Neutrophil (primary cell): ENCODE data around the gene TPM4.
"Not testable (repeated sequence)": the region's sequence is repeated elsewhere in the genome, so short reads cannot be mapped to it uniquely, and the experiment has no call there.

ENCODE experiments used
- H3K27ac ChIP-seq: fragments of 200-600 bp; sonication (generic); 2 replicates; pipeline ENCODE4 v1.5.1; 2016; ENCODE audit warnings: mild to moderate bottlenecking, moderate library complexity
- H3K27me3 ChIP-seq: fragments of 200-600 bp; sonication (generic); 2 replicates; pipeline ENCODE4 v1.6.0; 2016; ENCODE audit warnings: mild to moderate bottlenecking
- H3K36me3 ChIP-seq: fragments of 200-600 bp; sonication (generic); 2 replicates; pipeline ENCODE4 v1.5.1; 2017
- H3K4me1 ChIP-seq, 2 experiments: fragments of 200-600 bp in 1 of 2; sonication (generic) in 1 of 2; 1 replicate in 1 of 2; 2 replicates in 1 of 2; pipeline versions ENCODE4 v1.5.1 to v1.6.1; 2013 to 2016; ENCODE audit warnings: low read depth in 1 of 2, low read length in 1 of 2, mild to moderate bottlenecking in 1 of 2, moderate library complexity in 1 of 2; ENCODE audit not compliant: control insufficient read depth in 1 of 2, insufficient read depth in 1 of 2
- H3K4me3 ChIP-seq, 2 experiments: fragments of 200-600 bp in 1 of 2; sonication (generic) in 1 of 2; 1 replicate in 1 of 2; 2 replicates in 1 of 2; pipeline ENCODE4 v1.5.1; 2013 to 2016; ENCODE audit warnings: low read depth in 1 of 2, low read length in 1 of 2, mild to moderate bottlenecking in 1 of 2, moderate library complexity in 1 of 2
- H3K9me3 ChIP-seq: fragments of 200-600 bp; sonication (generic); 2 replicates; pipeline ENCODE4 v1.5.1; 2016
- CTCF ChIP-seq: fragments of 200-600 bp; sonication (generic); IDR thresholded peaks from 2 replicates; pipeline ENCODE4 v1.5.1; 2016; ENCODE audit warnings: antibody characterized with exemption

Gene TPM4

GRCh38 chr19:16076154-16076957, at the start of gene TPM4:
TSS of gene TPM4 (plus strand) at chr19:16076495. CDS start at chr19:16076566, 71 bp downstream.
- peak within 1 kb of the TSS; percentile 90 for H3K27ac ChIP-seq
- no peaks in the 10 kb centered on the region for H3K9me3 ChIP-seq
- TF ChIP-seq CTCF = peak; percentile 18
- peaks cover 6% of the 10 kb centered on the region for H3K36me3 ChIP-seq
- H3K4me3 ChIP-seq = peak within 1 kb of the TSS; percentile 90 to 95
- peaks cover 40 to 44% of the 10 kb centered on the region in 2 experiments for H3K4me1 ChIP-seq
- H3K27me3 ChIP-seq = peaks cover 15% of the 10 kb centered on the region

DNA sequence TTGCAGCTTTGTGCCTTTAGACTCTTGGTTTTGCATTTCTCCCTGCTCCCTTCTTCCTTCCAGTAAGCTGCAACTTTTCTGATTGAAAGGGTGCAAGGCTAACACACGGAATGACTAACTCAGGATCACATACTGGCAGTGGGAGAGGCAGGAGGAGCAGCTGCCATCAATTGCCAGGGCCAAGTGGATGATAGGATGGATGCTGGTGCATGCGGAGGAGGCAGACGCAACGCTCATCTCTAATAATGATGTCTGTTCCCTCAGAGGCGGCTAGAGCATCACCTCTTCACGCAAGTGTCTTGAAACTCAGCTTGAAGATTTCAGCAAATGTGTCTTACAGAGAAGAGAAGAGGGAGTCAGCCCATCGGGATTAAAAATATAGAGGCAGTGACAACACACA, 49.5 kb upstream of the TPM4 start:
- Histone ChIP-seq H3K4me3 (no peak overlapping the region), H3K27ac (no peak overlapping the region), H3K36me3 (no peaks in the 10 kb centered on the region), H3K4me1 (no peaks in the 10 kb centered on the region), H3K9me3 (no peaks in the 10 kb centered on the region), H3K27me3 (no peaks in the 10 kb centered on the region)
- TF ChIP-seq CTCF = no peak

DNA sequence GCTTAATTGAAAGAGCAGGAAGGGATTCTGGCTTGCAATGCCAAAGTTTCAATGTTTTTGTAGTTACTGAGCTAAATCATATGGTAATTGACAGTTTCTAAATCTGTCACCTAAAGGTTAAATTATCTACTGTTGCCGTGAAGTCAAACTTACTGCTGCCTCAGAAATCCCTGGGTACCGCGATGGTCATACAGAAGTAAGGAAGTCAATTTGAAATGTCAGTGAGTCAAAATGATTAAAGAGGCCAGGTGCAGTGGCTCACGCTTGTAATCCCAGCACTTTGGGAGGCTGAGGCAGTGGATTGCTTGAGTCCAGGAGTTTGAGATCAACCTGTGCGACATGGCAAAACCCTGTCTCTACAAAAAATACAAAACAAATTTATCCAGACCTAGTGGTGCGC, 48.8 kb upstream of the TPM4 start:
- Histone ChIP-seq H3K9me3 (no peaks in the 10 kb centered on the region), H3K27ac (no peak overlapping the region), H3K36me3 (no peaks in the 10 kb centered on the region), H3K4me3 (no peak overlapping the region), H3K4me1 (no peaks in the 10 kb centered on the region), H3K27me3 (no peaks in the 10 kb centered on the region)
- TF ChIP-seq CTCF = no peak

DNA sequence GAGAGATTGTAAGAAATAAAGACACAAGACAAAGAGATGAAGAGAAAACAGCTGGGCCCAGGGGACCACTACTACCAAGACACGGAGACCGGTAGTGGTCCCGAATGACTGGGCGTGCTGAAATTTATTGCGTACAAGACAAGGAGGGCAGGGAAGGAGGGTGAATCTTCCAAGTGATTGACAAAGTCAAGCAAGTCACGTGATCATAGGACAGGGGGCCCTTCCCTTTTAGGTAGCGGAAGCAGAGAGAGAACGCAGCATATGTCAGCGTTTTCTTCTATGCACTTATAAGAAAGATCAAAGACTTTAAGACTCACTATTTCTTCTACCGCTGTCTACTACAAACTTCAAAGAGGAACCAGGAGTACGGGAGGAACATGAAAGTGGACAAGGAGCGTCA, 46.1 kb upstream of the TPM4 start:
- H3K36me3 ChIP-seq, H3K27me3 ChIP-seq, H3K4me3 ChIP-seq, H3K27ac ChIP-seq, H3K9me3 ChIP-seq, H3K4me1 ChIP-seq: not testable (repeated sequence)

DNA sequence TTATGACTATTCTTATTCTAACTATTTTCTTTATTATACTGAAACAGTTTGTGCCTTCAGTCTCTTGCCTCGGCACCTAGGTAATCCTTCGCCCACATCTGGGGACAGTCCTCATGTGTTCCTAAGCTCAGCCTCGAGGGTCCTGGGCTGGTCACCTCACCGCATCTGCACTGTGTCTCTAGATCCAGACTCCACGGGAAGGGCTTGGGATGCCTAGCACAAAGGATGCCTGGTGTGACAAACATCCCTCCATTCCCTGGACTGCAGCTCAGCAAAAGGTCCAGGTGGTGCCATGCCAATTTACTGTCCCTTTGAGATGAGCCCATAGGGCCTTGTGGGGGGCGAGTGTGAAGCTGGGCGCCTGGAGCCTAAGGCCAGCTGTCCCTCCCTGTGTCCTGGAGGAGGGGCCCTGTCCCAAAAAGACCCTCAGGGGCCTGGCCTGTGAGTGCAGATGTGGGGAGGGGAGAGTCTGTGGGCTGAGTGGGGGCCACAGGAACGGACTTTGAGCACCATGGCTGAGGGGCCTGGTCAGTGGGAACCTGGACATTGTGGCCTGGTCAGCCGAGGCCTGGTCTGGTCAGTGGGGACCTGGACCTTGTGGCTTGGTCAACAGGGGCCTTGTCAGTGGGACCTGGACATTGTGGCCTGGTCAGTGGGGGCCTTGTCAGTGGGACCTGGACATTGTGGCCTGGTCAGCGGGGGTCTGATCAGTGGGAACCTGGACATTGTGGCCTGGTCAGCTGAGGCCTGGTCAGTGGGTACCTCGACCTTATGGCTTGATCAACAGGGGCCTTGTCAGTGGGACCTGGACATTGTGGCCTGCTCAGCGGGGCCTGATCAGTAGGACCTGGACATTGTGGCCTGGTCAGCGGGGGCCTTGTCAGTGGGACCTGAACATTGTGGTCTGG, 45.1 kb upstream of the TPM4 start:
- Histone ChIP-seq H3K9me3 (no peaks in the 10 kb centered on the region), H3K27ac (no peak overlapping the region), H3K36me3 (no peaks in the 10 kb centered on the region), H3K27me3 (no peaks in the 10 kb centered on the region), H3K4me3 (no peak overlapping the region), H3K4me1 (no peaks in the 10 kb centered on the region)
- no peak for TF ChIP-seq CTCF

GRCh38 chr19:16031872-16032200, 44.5 kb upstream of the TPM4 start:
- no peak overlapping the region for H3K27ac ChIP-seq

More at GRCh38 chr19:16031872-16032200, 44.5 kb upstream of the TPM4 start:
- no peak for TF ChIP-seq CTCF
- Histone ChIP-seq H3K4me3 (no peak overlapping the region), H3K4me1 (no peaks in the 10 kb centered on the region), H3K9me3 (no peaks in the 10 kb centered on the region), H3K36me3 (no peaks in the 10 kb centered on the region), H3K27me3 (no peaks in the 10 kb centered on the region)
